ENCODE measurements around the gene PTPN14.
"Not testable (repeated sequence)": the region's sequence is repeated elsewhere in the genome, so short reads cannot be mapped to it uniquely, and the experiment has no call there.

PTPN14 gene

GRCh38 chr1:214397497-214397896 lies 153.9 kb downstream of the PTPN14 start:
- Histone ChIP-seq H3K27me3 (ENCODE audit: insufficient read depth, poor library complexity, severe bottlenecking) (no peaks in the 10 kb centered on the region), H3K4me3 (replicated peaks; ENCODE audit: insufficient read depth, low read length) (no peak overlapping the region), H3K27ac (replicated peaks) (no peak overlapping the region)
- DNase-seq (ENCODE audit: low read depth in 1 of 2, low spot score in 1 of 2): no peak
- TF ChIP-seq POLR2AphosphoS5 (IDR thresholded peaks at IDR 0.05; ENCODE audit: low read depth) (no peak), SPI1 (IDR thresholded peaks at IDR 0.05; ENCODE audit: borderline replicate concordance, low read depth) (no peak), CTCF (IDR thresholded peaks at IDR 0.05; ENCODE audit: insufficient read depth, low read length) (no peak), GABPA (IDR thresholded peaks at IDR 0.05; ENCODE audit: low read depth) (no peak)
- TF ChIP-seq, protein P1, sequence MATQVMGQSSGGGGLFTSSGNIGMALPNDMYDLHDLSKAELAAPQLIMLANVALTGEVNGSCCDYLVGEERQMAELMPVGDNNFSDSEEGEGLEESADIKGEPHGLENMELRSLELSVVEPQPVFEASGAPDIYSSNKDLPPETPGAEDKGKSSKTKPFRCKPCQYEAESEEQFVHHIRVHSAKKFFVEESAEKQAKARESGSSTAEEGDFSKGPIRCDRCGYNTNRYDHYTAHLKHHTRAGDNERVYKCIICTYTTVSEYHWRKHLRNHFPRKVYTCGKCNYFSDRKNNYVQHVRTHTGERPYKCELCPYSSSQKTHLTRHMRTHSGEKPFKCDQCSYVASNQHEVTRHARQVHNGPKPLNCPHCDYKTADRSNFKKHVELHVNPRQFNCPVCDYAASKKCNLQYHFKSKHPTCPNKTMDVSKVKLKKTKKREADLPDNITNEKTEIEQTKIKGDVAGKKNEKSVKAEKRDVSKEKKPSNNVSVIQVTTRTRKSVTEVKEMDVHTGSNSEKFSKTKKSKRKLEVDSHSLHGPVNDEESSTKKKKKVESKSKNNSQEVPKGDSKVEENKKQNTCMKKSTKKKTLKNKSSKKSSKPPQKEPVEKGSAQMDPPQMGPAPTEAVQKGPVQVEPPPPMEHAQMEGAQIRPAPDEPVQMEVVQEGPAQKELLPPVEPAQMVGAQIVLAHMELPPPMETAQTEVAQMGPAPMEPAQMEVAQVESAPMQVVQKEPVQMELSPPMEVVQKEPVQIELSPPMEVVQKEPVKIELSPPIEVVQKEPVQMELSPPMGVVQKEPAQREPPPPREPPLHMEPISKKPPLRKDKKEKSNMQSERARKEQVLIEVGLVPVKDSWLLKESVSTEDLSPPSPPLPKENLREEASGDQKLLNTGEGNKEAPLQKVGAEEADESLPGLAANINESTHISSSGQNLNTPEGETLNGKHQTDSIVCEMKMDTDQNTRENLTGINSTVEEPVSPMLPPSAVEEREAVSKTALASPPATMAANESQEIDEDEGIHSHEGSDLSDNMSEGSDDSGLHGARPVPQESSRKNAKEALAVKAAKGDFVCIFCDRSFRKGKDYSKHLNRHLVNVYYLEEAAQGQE (IDR thresholded peaks at IDR 0.05; ENCODE audit: insufficient replicate concordance, low read depth): no peak

- no peak for TF ChIP-seq SPI1 (IDR thresholded peaks at IDR 0.05; ENCODE audit: borderline replicate concordance, low read depth)
- TF ChIP-seq, protein P1 (IDR thresholded peaks at IDR 0.05; ENCODE audit: insufficient replicate concordance, low read depth): no peak
- no peak for TF ChIP-seq GABPA (IDR thresholded peaks at IDR 0.05; ENCODE audit: low read depth)
- TF ChIP-seq CTCF (IDR thresholded peaks at IDR 0.05; ENCODE audit: insufficient read depth, low read length): no peak
- no peak for TF ChIP-seq POLR2AphosphoS5 (IDR thresholded peaks at IDR 0.05; ENCODE audit: low read depth)
- no peak for DNase-seq (ENCODE audit: low read depth in 1 of 2, low spot score in 1 of 2)
- Histone ChIP-seq H3K4me3 (replicated peaks; ENCODE audit: insufficient read depth, low read length) (no peak overlapping the region), H3K27ac (replicated peaks) (no peak overlapping the region), H3K27me3 (ENCODE audit: insufficient read depth, poor library complexity, severe bottlenecking) (no peaks in the 10 kb centered on the region)
These were observed 155.1 kb downstream of the PTPN14 start for GRCh38 chr1:214396330-214396729.

GRCh38 chr1:214394569-214394968 lies 156.8 kb downstream of the PTPN14 start:
- not testable (repeated sequence) for H3K4me3 ChIP-seq (replicated peaks; ENCODE audit: insufficient read depth, low read length); H3K27me3 ChIP-seq (ENCODE audit: insufficient read depth, poor library complexity, severe bottlenecking); DNase-seq (ENCODE audit: low read depth in 1 of 2, low spot score in 1 of 2); H3K27ac ChIP-seq (replicated peaks)

DNA sequence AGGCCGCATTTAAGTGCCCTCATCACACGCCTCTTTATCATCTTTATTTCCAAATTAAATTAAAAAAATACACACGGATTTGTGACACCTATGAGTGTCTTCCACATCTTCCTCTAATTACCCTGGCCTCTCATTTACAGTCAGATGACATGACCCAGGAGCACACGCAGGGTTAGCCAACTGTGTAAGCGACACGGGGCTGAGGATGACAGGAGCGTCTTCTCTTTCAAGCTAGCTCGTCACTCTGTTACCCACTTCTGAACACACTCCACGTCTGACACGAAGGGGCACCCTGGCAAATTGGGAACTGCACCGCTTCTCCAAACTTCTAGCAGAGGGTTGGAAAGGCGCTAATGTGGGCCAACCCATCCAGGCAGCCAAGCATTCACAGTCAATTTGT lies 158.3 kb downstream of the PTPN14 start:
- Histone ChIP-seq H3K27me3 (ENCODE audit: insufficient read depth, poor library complexity, severe bottlenecking) (no peaks in the 10 kb centered on the region), H3K27ac (replicated peaks) (no peak overlapping the region), H3K4me3 (replicated peaks; ENCODE audit: insufficient read depth, low read length) (no peak overlapping the region)
- no peak for DNase-seq (ENCODE audit: low read depth in 1 of 2, low spot score in 1 of 2)
- TF ChIP-seq POLR2AphosphoS5 (IDR thresholded peaks at IDR 0.05; ENCODE audit: low read depth): no peak
- no peak for TF ChIP-seq GABPA (IDR thresholded peaks at IDR 0.05; ENCODE audit: low read depth)
- TF ChIP-seq SPI1 (IDR thresholded peaks at IDR 0.05; ENCODE audit: borderline replicate concordance, low read depth): no peak
- TF ChIP-seq CTCF (IDR thresholded peaks at IDR 0.05; ENCODE audit: insufficient read depth, low read length): no peak
- TF ChIP-seq, protein P1 (IDR thresholded peaks at IDR 0.05; ENCODE audit: insufficient replicate concordance, low read depth): no peak
